Measurements from ENCODE around the gene PATJ. TPM values are rescaled to one million over a fixed set of nuclear protein-coding genes. Genes with fewer than 3 reads are reported as not detected.
"Not testable (repeated sequence)": the region's sequence is repeated elsewhere in the genome, so short reads cannot be mapped to it uniquely, and the experiment has no call there.

Gene PATJ
- polyA plus RNA-seq, 4 donors: 39.4 to 44.0 (median 39.8) TPM

GRCh38 chr1:61812916-61813315 is 70.6 kb downstream of the PATJ start:
- no peak for DNase-seq (ENCODE audit: low read depth in 4 of 4, low spot score in 3 of 4)

DNA sequence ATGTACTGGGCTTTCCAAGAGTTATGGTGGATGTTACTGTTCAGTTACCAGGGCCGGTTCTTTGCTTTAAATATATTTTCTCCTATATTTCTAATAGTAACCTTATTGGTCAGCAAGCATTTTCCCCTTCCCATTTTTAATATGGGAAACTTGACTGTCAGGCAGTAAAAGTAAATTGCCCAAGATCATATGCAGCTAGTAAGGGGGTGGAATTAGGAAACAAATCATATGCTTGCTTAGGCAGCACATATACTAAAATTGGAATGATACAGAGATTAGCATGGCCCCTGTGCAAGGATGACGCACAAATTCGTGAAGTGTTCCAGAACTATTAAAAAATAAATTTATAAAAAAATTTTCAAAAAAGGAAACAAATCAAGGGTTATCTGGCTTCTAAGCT is 73.9 kb downstream of the PATJ start:
- no peak for DNase-seq (ENCODE audit: low read depth in 4 of 4, low spot score in 3 of 4)

DNA sequence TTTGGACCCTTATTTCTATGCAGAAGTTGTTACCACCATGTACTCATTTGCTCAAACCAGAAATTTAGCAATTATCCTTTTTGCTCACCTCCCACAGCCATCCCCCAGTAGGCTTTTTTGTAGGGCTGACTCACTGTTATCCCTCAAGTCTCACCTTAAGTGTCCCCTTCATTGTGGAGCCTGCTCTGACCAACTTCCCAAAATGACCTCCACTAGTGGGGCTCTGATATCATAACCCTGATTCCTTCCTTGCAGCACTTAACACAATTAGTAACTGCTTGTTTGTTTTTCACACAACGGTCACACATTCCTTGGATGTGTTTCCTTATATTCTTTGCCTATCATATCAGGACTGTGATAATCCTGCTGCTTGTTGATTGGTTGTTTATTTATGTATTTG is 76.7 kb downstream of the PATJ start:
- DNase-seq (ENCODE audit: low read depth in 4 of 4, low spot score in 3 of 4): no peak

- no peak for DNase-seq (ENCODE audit: low read depth in 4 of 4, low spot score in 3 of 4)
Measured at GRCh38 chr1:61819421-61819820, 77.1 kb downstream of the PATJ start.

DNA sequence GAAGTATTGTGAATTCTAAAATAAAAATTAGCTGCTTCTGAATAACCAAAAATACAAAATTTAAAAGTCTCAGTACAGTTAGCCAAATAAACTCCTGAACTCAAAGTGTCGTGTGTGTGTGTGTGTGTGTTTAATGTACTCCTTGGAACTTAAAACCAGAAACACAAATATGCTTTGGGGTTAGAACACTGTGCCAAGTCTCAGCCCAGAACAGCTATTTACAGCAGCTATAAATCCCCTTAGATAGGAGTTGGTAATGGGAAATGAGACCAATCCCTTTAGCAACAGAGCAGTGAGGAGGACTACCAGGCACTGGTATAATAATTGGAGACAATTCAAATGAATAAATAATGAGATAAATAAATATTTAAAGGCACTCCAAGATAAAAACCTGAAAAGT is 83.1 kb downstream of the PATJ start:
- DNase-seq (ENCODE audit: low read depth in 4 of 4, low spot score in 3 of 4): no peak

GRCh38 chr1:61828805-61829204 is 86.5 kb downstream of the PATJ start:
- DNase-seq (ENCODE audit: low read depth in 4 of 4, low spot score in 3 of 4): no peak

DNA sequence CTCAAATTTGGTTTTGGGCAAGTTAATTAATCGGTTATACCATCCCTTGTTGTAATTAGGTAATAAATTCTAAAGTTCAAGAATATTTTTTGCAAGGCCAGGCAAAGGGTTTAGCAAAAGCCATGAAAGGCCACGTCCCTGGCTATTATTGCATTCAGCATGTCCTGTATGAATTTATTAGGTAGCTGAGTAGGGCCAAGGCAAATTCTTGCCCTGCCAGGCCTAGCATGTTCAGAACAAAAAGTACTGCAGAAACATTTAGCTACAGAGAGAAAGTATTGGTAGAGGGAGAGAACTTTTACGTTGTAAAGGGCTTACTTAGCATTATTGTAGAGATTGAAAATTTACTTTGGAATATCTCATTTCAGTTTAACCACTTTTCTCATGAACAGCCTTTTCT is 94.4 kb downstream of the PATJ start:
- no peak for DNase-seq (ENCODE audit: low read depth in 4 of 4, low spot score in 3 of 4)

DNA sequence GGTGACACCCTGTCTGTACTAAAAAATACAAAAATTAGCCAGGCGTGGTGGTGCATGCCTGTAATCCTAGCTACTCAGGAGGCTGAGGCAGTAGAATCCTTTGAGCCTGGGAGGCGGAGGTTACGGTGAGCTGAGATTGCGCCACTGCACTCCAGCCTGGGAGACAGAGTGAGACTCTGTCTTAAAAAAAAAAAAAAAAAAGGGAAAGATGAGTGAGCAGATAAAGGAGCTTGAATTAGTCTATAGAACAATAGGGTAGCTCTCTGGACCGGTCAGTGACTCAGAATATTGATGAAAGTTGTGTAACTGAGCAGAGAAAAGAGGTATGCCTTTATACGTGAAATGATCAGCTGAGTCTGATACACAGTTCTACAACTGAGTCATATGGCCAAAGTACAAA is 95.3 kb downstream of the PATJ start:
- not testable (repeated sequence) for DNase-seq (ENCODE audit: low read depth in 4 of 4, low spot score in 3 of 4)

- no peak for DNase-seq (ENCODE audit: low read depth in 4 of 4, low spot score in 3 of 4)
Measured at GRCh38 chr1:61839679-61840078, 97.4 kb downstream of the PATJ start.

DNA sequence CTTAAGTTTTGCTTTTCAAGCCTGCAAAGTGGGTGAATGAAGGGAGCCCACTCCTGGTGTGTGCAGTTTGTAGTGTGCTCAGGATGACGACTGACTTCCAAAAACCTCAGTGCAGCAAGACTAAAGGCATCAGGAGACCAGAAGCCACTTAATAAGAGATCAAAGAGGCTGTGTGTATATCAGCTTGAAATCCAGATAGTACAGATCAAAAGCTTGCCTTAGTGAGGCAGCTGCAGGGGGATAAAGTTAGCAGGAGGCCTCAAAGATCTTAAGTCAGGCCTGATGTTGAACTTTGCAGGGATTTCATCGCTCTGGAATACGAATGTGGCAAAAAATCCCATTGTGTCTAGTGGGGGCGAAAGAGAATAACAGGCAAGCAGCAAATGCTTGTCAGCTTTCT is 99.8 kb downstream of the PATJ start:
- no peak for DNase-seq (ENCODE audit: low read depth in 4 of 4, low spot score in 3 of 4)

DNA sequence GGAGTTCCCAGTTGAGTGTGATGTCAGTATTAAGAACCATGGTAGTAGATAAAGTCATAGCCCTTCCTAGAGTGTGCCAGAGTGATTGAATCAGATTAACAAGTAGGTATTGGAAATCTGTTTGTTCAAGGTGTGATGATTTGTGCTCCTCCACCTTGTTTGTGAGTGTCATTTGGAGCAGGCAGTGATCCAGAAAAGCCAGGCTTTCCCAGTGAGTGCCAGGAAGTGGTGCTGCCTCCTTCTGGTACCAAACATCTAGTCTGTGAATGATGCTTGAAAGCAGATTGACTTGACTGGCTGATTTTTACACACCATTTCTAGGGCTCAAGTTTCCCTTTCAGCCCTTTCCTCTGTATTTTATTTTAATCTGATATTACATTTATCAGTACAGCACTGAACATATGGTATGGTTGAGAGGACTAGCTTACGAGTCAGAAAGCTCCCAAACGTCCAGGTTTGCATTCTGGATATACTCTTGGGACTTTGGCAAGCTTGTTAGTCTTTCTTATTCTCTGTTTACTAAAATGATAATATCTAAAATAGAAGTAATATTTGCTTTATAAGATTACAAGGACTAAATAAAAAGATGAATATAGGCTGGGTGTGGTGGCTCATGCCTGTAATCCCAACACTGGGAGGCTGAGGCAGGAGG is 100.7 kb downstream of the PATJ start:
- no peak for DNase-seq (ENCODE audit: low read depth in 4 of 4, low spot score in 3 of 4)

DNA sequence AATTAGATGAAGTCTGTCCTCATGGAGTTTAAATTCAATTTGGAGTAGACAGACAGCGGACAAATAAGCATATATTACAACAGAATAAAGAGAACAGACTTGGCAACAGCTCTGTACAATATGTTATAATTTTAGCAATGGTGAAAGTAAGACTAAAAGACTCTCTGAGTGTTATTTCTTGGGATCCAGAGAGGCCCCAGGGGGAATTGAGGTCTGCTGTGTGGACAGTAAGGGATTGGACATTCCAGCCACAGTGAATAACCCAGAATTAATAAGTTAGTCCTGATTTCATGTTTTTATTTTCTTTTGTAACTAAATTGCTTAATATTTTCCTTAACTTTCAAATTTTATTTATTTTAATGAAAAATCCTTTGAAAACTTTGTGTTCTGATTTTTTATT is 101.7 kb downstream of the PATJ start:
- no peak for DNase-seq (ENCODE audit: low read depth in 4 of 4, low spot score in 3 of 4)

DNA sequence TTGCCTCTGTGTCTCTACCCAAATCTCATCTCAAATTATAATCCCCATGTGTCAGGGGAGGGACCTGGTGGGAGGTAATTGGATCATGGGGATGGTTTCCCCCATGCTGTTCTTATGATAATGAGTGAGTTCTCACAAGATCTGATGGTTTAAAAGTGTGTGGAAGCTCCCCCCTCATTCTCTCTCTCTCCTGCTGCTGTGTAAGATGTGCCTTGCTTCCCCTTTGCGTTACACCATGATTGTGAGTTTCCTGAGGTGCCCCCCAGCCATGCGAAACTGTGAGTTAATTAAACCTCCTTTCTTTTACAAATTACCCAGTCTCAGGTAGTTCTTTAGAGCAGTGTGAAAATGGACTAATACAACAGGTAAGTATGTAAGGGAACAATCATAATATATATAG is 102.4 kb downstream of the PATJ start:
- not testable (repeated sequence) for DNase-seq (ENCODE audit: low read depth in 4 of 4, low spot score in 3 of 4)

- no peak for DNase-seq (ENCODE audit: low read depth in 4 of 4, low spot score in 3 of 4)
Measured at GRCh38 chr1:61851235-61851634, 109.0 kb downstream of the PATJ start.

GRCh38 chr1:61851849-61852669 is 109.8 kb downstream of the PATJ start:
- DNase-seq (ENCODE audit: low read depth in 4 of 4, low spot score in 3 of 4): peak; percentile 59 to 71 (median 62)

GRCh38 chr1:61852670-61853015 is 110.4 kb downstream of the PATJ start:
- DNase-seq (ENCODE audit: low read depth in 4 of 4, low spot score in 3 of 4): no peak

GRCh38 chr1:61853583-61853982 is 111.3 kb downstream of the PATJ start:
- DNase-seq (ENCODE audit: low read depth in 4 of 4, low spot score in 3 of 4): peak in 1 of 4 donors; percentile 7

- no peak for DNase-seq (ENCODE audit: low read depth in 4 of 4, low spot score in 3 of 4)
Measured at GRCh38 chr1:61864489-61864888, 122.2 kb downstream of the PATJ start.

DNA sequence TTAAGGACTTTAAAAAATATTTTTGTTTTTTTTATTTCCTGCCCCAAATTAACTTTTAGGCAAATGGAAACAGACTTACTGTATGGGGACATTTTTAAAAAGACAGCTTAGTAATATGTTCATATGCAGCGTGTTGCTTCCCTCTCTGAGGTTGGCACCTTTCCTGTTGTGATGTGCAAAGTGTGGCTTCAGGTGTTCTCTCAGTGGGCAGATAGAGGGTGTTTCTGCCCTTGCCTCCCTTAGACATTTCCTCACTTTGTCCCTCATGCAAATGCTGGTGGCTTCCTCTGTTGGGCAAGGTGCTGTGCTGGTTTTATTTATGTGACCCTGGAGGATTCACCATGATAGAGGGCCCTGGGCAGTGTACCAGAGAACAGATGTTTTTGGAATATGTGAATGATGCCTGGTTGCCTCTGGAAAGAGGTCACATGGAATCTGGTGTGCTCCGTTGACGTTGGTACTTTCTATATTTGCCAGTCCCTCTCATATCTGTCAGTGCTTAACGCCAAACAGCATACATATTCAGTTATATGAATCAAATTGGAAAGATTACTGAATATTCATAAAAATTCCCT is 123.5 kb downstream of the PATJ start:
- DNase-seq (ENCODE audit: low read depth in 4 of 4, low spot score in 3 of 4): no peak

- no peak for DNase-seq (ENCODE audit: low read depth in 4 of 4, low spot score in 3 of 4)
Measured at GRCh38 chr1:61869691-61870109, 127.4 kb downstream of the PATJ start.

DNA sequence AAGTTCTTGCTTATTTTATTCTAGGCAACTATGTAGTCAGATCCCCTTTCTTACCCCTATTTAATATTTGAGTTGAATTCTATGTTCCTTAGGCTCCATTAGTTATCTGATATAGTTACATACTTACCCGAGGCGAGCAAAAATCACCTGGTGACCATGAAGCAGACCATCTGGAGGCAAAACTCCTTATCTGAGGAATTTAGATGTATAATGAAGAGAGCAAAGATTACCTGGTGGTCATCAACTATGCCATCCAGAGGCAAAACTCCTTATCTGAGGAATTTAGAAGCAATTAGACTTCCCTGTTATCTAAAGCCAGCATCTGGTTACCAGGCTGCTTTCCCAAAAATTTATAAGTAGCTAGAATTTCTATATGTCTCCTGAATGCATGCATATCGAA is 129.9 kb downstream of the PATJ start:
- no peak for DNase-seq (ENCODE audit: low read depth in 4 of 4, low spot score in 3 of 4)

GRCh38 chr1:61873581-61873980 is 131.3 kb downstream of the PATJ start:
- DNase-seq (ENCODE audit: low read depth in 4 of 4, low spot score in 3 of 4): no peak
